SK-N-SH (cell line): ENCODE results near the gene CPNE8. TPM values are rescaled to one million over a fixed set of nuclear protein-coding genes. Genes with fewer than 3 reads are reported as not detected.

Experiments
- CTCF ChIA-PET: fragments of 300-600, 350-600 bp; formaldehyde crosslinking; extraction: SDS; loops from one replicate; lab custom pipeline; 2021; lab: Yijun Ruan, JAX
- POLR2A ChIA-PET: fragments of 350-600 bp; sonication (Branson Sonifier 250); formaldehyde crosslinking; extraction: SDS; loops from one replicate; lab custom pipeline; 2020; ENCODE audit warnings: antibody characterized with exemption, inconsistent platforms; lab: Yijun Ruan, JAX
- DNase-seq: peaks from one replicate; pipeline ENCODE4 v3.0.0; 2012
- H2AFZ ChIP-seq: fragments of 200-600 bp; sonication (generic); 2 replicates; pipeline ENCODE4 v1.8.1; 2016; ENCODE audit warnings: antibody characterized with exemption, mild to moderate bottlenecking, low read depth
- H3F3A ChIP-seq: fragments of 200-600 bp; sonication (generic); replicated peaks from 2 replicates; pipeline ENCODE3; 2016; ENCODE audit warnings: antibody characterized with exemption, mild to moderate bottlenecking; ENCODE audit not compliant: insufficient read depth
- H3K27ac ChIP-seq, 2 experiments: fragments of 200-500 bp in 1 of 2; fragments of 200-600 bp in 1 of 2; sonication (Bioruptor generic) in 1 of 2; sonication (generic), shearing (Covaris generic) in 1 of 2; 2 replicates each; pipeline versions ENCODE4 v1.5.1 to v1.6.1; 2014 to 2016; ENCODE audit warnings: low read depth in 2 of 2, inconsistent platforms in 1 of 2, low read length in 1 of 2, mild to moderate bottlenecking in 1 of 2, mixed read lengths in 1 of 2
- H3K27me3 ChIP-seq: fragments of 200-600 bp; sonication (generic), shearing (Covaris generic); 2 replicates; pipeline ENCODE4 v1.6.1; 2016; ENCODE audit warnings: mixed run types; ENCODE audit not compliant: insufficient read depth
- H3K36me3 ChIP-seq, 2 experiments: fragments of 200-500 bp in 1 of 2; fragments of 200-600 bp in 1 of 2; sonication (Bioruptor generic) in 1 of 2; sonication (generic) in 1 of 2; replicated peaks in 1 of 2; 2 replicates each; pipeline versions ENCODE3 to v1.5.1; 2014 to 2016; ENCODE audit warnings: low read length in 1 of 2, mild to moderate bottlenecking in 1 of 2; ENCODE audit not compliant: insufficient read depth in 2 of 2, control insufficient read depth in 1 of 2
- H3K4me1 ChIP-seq, 2 experiments: fragments of 200-500 bp in 1 of 2; fragments of 200-600 bp in 1 of 2; sonication (Bioruptor generic) in 1 of 2; sonication (generic), shearing (Covaris generic) in 1 of 2; 2 replicates each; pipeline versions ENCODE4 v1.5.1 to v1.6.1; 2014 to 2016; ENCODE audit warnings: low read depth in 1 of 2, low read length in 1 of 2, mixed run types in 1 of 2; ENCODE audit not compliant: insufficient read depth in 2 of 2, control insufficient read depth in 1 of 2
- H3K4me2 ChIP-seq: fragments of 200-600 bp; sonication (generic), shearing (Covaris generic); 2 replicates; pipeline ENCODE4 v1.6.1; 2017; ENCODE audit warnings: mixed run types
- H3K4me3 ChIP-seq, 2 experiments: fragments of 200-500 bp in 1 of 2; fragments of 200-600 bp in 1 of 2; sonication (Bioruptor generic) in 1 of 2; sonication (generic), shearing (Covaris generic) in 1 of 2; 2 replicates each; pipeline versions ENCODE4 v1.5.1 to v1.8.1; 2014 to 2016; ENCODE audit warnings: low read depth in 2 of 2, inconsistent platforms in 1 of 2, low read length in 1 of 2, mild to moderate bottlenecking in 1 of 2, mixed read lengths in 1 of 2, moderate library complexity in 1 of 2
- H3K79me2 ChIP-seq: fragments of 200-600 bp; sonication (generic); 2 replicates; pipeline ENCODE4 v1.8.1; 2017; ENCODE audit warnings: mild to moderate bottlenecking; ENCODE audit not compliant: insufficient read depth
- H3K9ac ChIP-seq: fragments of 200-600 bp; sonication (generic); 2 replicates; pipeline ENCODE4 v1.6.1; 2017; ENCODE audit warnings: mixed run types
- H3K9me2 ChIP-seq: fragments of 200-600 bp; sonication (generic); 2 replicates; pipeline ENCODE4 v1.6.1; 2017; ENCODE audit warnings: mixed run types
- H3K9me3 ChIP-seq: fragments of 200-600 bp; sonication (generic); 2 replicates; pipeline ENCODE4 v1.6.1; 2017; ENCODE audit warnings: mixed run types, mild to moderate bottlenecking, moderate library complexity
- H4K20me1 ChIP-seq: fragments of 200-600 bp; sonication (generic); 2 replicates; pipeline ENCODE4 v1.6.1; 2017; ENCODE audit warnings: mild to moderate bottlenecking, mixed run types; ENCODE audit not compliant: insufficient read depth
- CHD2 ChIP-seq: fragments of 150-350 bp; IDR thresholded peaks from 2 replicates; pipeline ENCODE4 v1.6.1; 2018; ENCODE audit warnings: low read length; ENCODE audit not compliant: partially characterized antibody
- ELF1 ChIP-seq: IDR thresholded peaks from 2 replicates; pipeline ENCODE4 v1.4.0; 2012
- EP300 ChIP-seq, 2 experiments: IDR thresholded peaks; 2 replicates each; pipeline versions ENCODE4 v1.4.0 to v1.6.1; 2012; ENCODE audit warnings: borderline replicate concordance in 1 of 2, low read depth in 1 of 2, low read length in 1 of 2
- EZH2phosphoT487 ChIP-seq: fragments of 200-600 bp; sonication (generic); IDR thresholded peaks from 2 replicates; pipeline ENCODE4 v1.6.1; 2017; ENCODE audit warnings: low read depth, mixed run types, mild to moderate bottlenecking, antibody characterized with exemption, moderate library complexity, borderline replicate concordance
- FOSL2 ChIP-seq: IDR thresholded peaks from 2 replicates; pipeline ENCODE4 v1.4.0; 2012; ENCODE audit warnings: low read depth, mild to moderate bottlenecking, moderate library complexity, borderline replicate concordance
- FOXJ3 ChIP-seq: sonication (generic); formaldehyde crosslinking; IDR thresholded peaks from 2 replicates; pipeline ENCODE4 v1.5.1; 2020; ENCODE audit warnings: mild to moderate bottlenecking, missing genetic modification reagents
- GATA2 ChIP-seq: sonication (generic); formaldehyde crosslinking; IDR thresholded peaks from 2 replicates; pipeline ENCODE4 v1.5.0; 2020; ENCODE audit warnings: mild to moderate bottlenecking, missing genetic modification reagents
- MEF2A ChIP-seq: IDR thresholded peaks from 2 replicates; pipeline ENCODE4 v1.4.0; 2012; ENCODE audit warnings: low read depth, borderline replicate concordance
- NFIC ChIP-seq: IDR thresholded peaks from 2 replicates; pipeline ENCODE4 v1.4.0; 2012; ENCODE audit warnings: borderline replicate concordance
- NRF1 ChIP-seq: IDR thresholded peaks from 2 replicates; pipeline ENCODE4 v1.6.1; 2012; ENCODE audit warnings: low read depth, mild to moderate bottlenecking, low read length
- RXRA ChIP-seq: IDR thresholded peaks from 2 replicates; pipeline ENCODE4 v1.4.0; 2012; ENCODE audit warnings: low read depth, mild to moderate bottlenecking, borderline replicate concordance
- TCF12 ChIP-seq: IDR thresholded peaks from 2 replicates; pipeline ENCODE4 v1.4.0; 2012
- TEAD4 ChIP-seq: IDR thresholded peaks from 2 replicates; pipeline ENCODE4 v1.4.0; 2012; ENCODE audit warnings: mild to moderate bottlenecking, borderline replicate concordance; ENCODE audit not compliant: insufficient read depth
- WGBS: methylation state at CpG from one replicate; pipeline ENCODE4 v1.1.6; 2017; ENCODE audit warnings: low lambda C conversion rate; 5-methylcytosine and 5-hydroxymethylcytosine counted together
- polyA plus RNA-seq, 3 experiments: library from polyadenylated mRNA; depleted of rRNA; stranded (reverse); fragments of >200 nt; gene quantifications; 2 replicates each; pipeline ENCODE4 v1.2.3, GENCODE V29; 2012
- TF ChIP-seq, protein P1 (sequence below): fragments of 200-600 bp; sonication (generic); IDR thresholded peaks from 2 replicates; pipeline ENCODE4 v1.6.1; 2017; ENCODE audit warnings: antibody characterized with exemption, mild to moderate bottlenecking, moderate library complexity
- TF ChIP-seq, protein P2 (sequence below): IDR thresholded peaks from 2 replicates; pipeline ENCODE4 v1.4.0; 2012; ENCODE audit warnings: low read depth, borderline replicate concordance
- TF ChIP-seq, protein P3 (sequence below): IDR thresholded peaks from 2 replicates; pipeline ENCODE4 v1.6.1; 2012; ENCODE audit warnings: mild to moderate bottlenecking, low read depth, low read length, moderate library complexity
- TF ChIP-seq, protein P4 (sequence below): fragments of 150-350 bp; IDR thresholded peaks from 2 replicates; pipeline ENCODE4 v1.6.1; 2016; ENCODE audit warnings: mild to moderate bottlenecking, low read depth, low read length

CPNE8 gene
- polyA plus RNA-seq, 1 of the 3 experiments (the other 2 are of a cell fraction): not detected

DNA sequence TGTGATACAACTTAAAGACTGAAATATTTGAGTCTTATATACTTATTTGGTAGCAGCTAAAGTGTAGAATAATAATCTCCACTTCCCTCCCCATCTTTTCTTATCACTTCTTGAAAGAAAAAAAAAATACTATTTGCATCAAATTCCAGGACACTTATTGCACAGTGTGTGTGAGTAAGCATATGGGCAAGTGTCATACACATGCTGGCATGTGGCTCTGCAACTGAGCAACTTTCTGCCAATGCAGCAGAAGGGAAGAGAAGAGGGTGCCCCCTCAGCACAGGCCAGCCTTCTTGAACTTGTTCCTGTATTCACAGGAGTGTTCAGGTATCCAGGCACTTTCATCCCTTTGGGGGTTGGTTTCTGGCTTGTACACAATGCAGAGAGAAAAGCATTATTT lies 145.8 kb downstream of the CPNE8 start (continued):
- no peak for TF ChIP-seq CHD2
- no peak for TF ChIP-seq NFIC
- TF ChIP-seq, all 33 proteins: peak for 0

DNA sequence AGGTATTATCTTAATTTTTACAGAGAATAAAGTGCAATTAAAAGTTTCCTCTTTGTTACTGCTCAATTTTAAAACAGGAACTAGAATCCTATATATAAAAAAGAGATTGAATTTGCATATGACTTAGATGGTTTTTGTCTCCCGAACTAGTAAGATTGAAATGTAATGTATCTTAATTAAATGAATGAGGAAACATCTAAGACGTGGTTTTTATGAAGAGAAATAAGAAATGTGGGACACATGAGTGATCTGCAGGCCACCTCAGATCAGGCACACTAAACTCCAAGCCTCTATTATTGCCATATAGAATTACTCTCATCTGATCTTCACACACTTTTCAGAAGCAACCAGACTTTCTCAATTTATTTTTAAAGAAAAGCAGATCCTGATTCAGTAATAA lies 158.6 kb downstream of the CPNE8 start:
- H3F3A ChIP-seq: no peaks in the 10 kb centered on the region
- TF ChIP-seq, protein P1, sequence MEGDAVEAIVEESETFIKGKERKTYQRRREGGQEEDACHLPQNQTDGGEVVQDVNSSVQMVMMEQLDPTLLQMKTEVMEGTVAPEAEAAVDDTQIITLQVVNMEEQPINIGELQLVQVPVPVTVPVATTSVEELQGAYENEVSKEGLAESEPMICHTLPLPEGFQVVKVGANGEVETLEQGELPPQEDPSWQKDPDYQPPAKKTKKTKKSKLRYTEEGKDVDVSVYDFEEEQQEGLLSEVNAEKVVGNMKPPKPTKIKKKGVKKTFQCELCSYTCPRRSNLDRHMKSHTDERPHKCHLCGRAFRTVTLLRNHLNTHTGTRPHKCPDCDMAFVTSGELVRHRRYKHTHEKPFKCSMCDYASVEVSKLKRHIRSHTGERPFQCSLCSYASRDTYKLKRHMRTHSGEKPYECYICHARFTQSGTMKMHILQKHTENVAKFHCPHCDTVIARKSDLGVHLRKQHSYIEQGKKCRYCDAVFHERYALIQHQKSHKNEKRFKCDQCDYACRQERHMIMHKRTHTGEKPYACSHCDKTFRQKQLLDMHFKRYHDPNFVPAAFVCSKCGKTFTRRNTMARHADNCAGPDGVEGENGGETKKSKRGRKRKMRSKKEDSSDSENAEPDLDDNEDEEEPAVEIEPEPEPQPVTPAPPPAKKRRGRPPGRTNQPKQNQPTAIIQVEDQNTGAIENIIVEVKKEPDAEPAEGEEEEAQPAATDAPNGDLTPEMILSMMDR: no peak
- H3K36me3 ChIP-seq: no peaks in the 10 kb centered on the region
- CTCF ChIA-PET: no interaction called here
- H3K4me1 ChIP-seq: no peaks in the 10 kb centered on the region
- H3K79me2 ChIP-seq: no peaks in the 10 kb centered on the region
- no peaks in the 10 kb centered on the region for H4K20me1 ChIP-seq
- no peak overlapping the region for H3K4me2 ChIP-seq
- no peaks in the 10 kb centered on the region for H3K27me3 ChIP-seq
- no peaks in the 10 kb centered on the region for H3K9me2 ChIP-seq
- H3K9ac ChIP-seq: no peak overlapping the region
- no peak overlapping the region for H3K27ac ChIP-seq
- DNase-seq: no peak
- no peak overlapping the region for H3K4me3 ChIP-seq
- no peak overlapping the region for H2AFZ ChIP-seq
- H3K9me3 ChIP-seq: no peaks in the 10 kb centered on the region
- POLR2A ChIA-PET: no interaction called here
- WGBS: 36% methylated on average over 2 of the region's 2 CpGs

DNA sequence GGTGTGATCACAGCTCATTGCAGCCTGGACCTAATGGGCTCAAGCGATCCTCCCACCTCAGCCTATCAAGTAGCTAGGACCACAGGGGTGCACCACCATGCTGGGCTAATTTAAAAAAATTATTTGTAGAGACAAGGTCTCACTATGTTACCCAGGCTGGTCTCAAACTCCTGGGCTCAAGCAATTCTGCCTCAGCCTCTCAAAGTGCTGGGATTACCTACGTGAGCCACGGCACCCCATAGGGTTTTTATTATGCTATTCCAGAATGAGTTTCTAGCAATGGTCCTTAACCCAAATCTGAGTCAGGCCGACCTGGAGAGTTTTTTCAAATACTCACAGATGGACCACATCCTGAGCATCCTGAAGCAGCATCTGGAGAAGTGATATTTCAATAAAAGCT lies 159.8 kb downstream of the CPNE8 start:
- Histone ChIP-seq H3F3A (no peaks in the 10 kb centered on the region), H3K36me3 (no peaks in the 10 kb centered on the region), H3K4me2 (no peak overlapping the region), H3K9me3 (no peaks in the 10 kb centered on the region), H3K9me2 (no peaks in the 10 kb centered on the region), H4K20me1 (no peaks in the 10 kb centered on the region), H3K4me1 (no peaks in the 10 kb centered on the region), H3K79me2 (no peaks in the 10 kb centered on the region), H3K27me3 (no peaks in the 10 kb centered on the region), H3K27ac (no peak overlapping the region), H3K4me3 (no peak overlapping the region), H2AFZ (no peak overlapping the region), H3K9ac (no peak overlapping the region)
- CTCF ChIA-PET: interaction anchor here (1.0 kb wide), 1 partner anchor 55 kb away, joined by 3 read pairs; no protein-coding TSS in a partner anchor
- 48% methylated on average over 4 of the region's 4 CpGs for WGBS
- POLR2A ChIA-PET: no interaction called here
- DNase-seq: no peak
- TF ChIP-seq, protein P2, sequence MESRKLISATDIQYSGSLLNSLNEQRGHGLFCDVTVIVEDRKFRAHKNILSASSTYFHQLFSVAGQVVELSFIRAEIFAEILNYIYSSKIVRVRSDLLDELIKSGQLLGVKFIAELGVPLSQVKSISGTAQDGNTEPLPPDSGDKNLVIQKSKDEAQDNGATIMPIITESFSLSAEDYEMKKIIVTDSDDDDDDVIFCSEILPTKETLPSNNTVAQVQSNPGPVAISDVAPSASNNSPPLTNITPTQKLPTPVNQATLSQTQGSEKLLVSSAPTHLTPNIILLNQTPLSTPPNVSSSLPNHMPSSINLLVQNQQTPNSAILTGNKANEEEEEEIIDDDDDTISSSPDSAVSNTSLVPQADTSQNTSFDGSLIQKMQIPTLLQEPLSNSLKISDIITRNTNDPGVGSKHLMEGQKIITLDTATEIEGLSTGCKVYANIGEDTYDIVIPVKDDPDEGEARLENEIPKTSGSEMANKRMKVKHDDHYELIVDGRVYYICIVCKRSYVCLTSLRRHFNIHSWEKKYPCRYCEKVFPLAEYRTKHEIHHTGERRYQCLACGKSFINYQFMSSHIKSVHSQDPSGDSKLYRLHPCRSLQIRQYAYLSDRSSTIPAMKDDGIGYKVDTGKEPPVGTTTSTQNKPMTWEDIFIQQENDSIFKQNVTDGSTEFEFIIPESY: no peak
- no peak for TF ChIP-seq TCF12
- no peak for TF ChIP-seq CHD2
- TF ChIP-seq EP300 (IDR thresholded peaks at IDR 0.05; ENCODE audit: borderline replicate concordance in 1 of 2, low read depth in 1 of 2, low read length in 1 of 2): no peak
- no peak for TF ChIP-seq ELF1
- no peak for TF ChIP-seq MEF2A
- no peak for TF ChIP-seq FOSL2
- TF ChIP-seq, protein P3, sequence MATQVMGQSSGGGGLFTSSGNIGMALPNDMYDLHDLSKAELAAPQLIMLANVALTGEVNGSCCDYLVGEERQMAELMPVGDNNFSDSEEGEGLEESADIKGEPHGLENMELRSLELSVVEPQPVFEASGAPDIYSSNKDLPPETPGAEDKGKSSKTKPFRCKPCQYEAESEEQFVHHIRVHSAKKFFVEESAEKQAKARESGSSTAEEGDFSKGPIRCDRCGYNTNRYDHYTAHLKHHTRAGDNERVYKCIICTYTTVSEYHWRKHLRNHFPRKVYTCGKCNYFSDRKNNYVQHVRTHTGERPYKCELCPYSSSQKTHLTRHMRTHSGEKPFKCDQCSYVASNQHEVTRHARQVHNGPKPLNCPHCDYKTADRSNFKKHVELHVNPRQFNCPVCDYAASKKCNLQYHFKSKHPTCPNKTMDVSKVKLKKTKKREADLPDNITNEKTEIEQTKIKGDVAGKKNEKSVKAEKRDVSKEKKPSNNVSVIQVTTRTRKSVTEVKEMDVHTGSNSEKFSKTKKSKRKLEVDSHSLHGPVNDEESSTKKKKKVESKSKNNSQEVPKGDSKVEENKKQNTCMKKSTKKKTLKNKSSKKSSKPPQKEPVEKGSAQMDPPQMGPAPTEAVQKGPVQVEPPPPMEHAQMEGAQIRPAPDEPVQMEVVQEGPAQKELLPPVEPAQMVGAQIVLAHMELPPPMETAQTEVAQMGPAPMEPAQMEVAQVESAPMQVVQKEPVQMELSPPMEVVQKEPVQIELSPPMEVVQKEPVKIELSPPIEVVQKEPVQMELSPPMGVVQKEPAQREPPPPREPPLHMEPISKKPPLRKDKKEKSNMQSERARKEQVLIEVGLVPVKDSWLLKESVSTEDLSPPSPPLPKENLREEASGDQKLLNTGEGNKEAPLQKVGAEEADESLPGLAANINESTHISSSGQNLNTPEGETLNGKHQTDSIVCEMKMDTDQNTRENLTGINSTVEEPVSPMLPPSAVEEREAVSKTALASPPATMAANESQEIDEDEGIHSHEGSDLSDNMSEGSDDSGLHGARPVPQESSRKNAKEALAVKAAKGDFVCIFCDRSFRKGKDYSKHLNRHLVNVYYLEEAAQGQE: no peak
- TF ChIP-seq GATA2 (CRISPR knock-in tag): no peak
- no peak for TF ChIP-seq NRF1
- no peak for TF ChIP-seq TEAD4
- no peak for TF ChIP-seq FOXJ3
- TF ChIP-seq NFIC: no peak
- no peak for TF ChIP-seq EZH2phosphoT487
- TF ChIP-seq, protein P4, sequence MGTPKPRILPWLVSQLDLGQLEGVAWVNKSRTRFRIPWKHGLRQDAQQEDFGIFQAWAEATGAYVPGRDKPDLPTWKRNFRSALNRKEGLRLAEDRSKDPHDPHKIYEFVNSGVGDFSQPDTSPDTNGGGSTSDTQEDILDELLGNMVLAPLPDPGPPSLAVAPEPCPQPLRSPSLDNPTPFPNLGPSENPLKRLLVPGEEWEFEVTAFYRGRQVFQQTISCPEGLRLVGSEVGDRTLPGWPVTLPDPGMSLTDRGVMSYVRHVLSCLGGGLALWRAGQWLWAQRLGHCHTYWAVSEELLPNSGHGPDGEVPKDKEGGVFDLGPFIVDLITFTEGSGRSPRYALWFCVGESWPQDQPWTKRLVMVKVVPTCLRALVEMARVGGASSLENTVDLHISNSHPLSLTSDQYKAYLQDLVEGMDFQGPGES: no peak
- no peak for TF ChIP-seq RXRA
